Activated CD4-positive, CD25-positive, alpha-beta regulatory T cell treated with anti-CD3 and anti-CD28 coated beads, Interleukin-2, amount 50 U/mL, for 72 hours (primary cell): ENCODE measurements around the gene SLC12A6.
"Not testable (repeated sequence)": the region's sequence is repeated elsewhere in the genome, so short reads cannot be mapped to it uniquely, and the experiment has no call there.

ENCODE experiments used
- DNase-seq: peaks from one replicate; pipeline ENCODE4 v3.0.0; 2021

The SLC12A6 gene

DNA sequence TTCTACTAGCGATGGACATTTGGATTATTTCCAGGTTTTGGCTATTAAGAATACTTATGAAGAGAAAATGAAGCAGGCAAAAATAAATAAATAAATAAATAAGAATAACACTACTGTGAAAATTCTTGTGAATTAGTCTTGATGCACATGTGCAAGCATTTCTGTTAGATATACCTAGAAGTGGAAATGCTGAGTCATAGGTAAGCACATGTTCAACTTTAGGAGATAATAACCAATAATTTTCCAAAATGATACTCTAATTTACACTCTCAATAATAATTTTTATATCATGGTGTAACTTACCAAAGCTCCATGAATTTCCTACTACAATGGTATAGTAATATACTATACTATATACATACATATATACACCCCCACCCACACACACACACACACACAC, 89.4 kb downstream of the SLC12A6 start:
- no peak for DNase-seq

DNA sequence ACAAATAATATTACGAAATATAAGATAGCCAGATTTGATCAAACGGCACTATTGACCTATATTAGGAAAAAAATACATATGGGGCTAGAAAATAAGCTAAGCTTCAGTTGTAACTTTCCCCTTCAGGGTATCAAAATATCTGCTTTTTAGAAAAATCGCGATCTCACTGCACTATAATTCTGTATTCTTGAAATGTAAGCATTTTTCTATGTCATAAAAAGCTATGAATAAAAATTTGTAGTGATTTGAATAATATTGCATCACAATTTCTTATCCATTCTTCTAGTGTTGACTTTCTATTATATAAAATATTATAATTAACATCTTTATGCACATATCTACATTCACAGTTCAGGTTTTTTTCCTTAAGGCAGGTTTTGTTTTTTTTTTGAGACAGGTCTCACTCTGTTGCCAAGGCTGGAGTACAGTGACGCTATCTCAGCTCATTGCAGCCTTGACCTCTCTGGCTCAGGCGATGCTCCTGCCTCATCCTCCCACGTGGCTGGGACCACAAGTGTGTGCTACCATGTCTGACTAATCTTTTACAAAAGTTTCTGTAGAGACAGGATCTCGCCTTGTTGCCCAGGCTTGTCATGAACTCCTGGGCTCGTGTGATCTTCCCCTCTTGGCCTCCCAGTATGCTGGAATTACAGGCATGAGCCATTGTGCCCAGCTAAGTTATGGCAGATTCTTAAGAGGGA, 91.2 kb downstream of the SLC12A6 start:
- DNase-seq, result no peak

GRCh38 chr15:34243226-34243625, 94.4 kb downstream of the SLC12A6 start:
- DNase-seq, result no peak

- DNase-seq, result no peak
These were observed 95.3 kb downstream of the SLC12A6 start for GRCh38 chr15:34242331-34242710.

GRCh38 chr15:34241376-34242330, 95.9 kb downstream of the SLC12A6 start:
- no peak for DNase-seq

GRCh38 chr15:34240537-34240936, 97.0 kb downstream of the SLC12A6 start:
- no peak for DNase-seq

GRCh38 chr15:34239151-34239808, 98.3 kb downstream of the SLC12A6 start:
- no peak for DNase-seq

GRCh38 chr15:34233614-34234013, 104.0 kb downstream of the SLC12A6 start:
- no peak for DNase-seq

GRCh38 chr15:34223904-34224596, 113.5 kb downstream of the SLC12A6 start:
- no peak for DNase-seq

DNA sequence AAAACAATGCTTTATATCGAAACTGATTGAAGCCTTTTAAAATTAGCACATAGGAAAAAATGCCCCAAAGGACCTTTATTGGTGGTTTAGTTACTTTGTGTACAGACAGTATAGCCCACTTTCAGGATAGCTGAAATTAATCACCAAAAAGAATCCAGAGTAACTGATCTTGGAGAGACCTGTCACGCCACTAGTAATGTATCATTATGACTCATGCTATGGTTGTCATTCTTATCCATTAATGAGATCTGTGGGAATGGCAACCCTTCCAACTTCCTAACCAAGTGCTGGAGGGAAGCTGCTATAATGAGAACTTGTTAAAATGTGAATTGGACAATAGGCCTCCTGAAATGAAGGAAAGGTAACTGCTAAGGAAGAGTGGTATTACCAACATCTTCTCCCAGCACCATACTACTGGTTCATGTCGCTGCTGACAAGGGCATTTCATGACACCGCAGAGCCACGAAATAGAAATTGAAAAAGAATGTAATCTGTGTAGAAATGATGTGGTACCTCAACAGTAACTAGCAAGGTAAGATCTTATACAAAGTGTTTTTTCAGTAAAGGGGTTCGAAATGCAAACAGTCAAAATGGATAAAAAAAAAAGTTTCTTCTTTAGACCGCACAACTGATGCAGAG, 119.9 kb downstream of the SLC12A6 start:
- DNase-seq, result no peak

DNA sequence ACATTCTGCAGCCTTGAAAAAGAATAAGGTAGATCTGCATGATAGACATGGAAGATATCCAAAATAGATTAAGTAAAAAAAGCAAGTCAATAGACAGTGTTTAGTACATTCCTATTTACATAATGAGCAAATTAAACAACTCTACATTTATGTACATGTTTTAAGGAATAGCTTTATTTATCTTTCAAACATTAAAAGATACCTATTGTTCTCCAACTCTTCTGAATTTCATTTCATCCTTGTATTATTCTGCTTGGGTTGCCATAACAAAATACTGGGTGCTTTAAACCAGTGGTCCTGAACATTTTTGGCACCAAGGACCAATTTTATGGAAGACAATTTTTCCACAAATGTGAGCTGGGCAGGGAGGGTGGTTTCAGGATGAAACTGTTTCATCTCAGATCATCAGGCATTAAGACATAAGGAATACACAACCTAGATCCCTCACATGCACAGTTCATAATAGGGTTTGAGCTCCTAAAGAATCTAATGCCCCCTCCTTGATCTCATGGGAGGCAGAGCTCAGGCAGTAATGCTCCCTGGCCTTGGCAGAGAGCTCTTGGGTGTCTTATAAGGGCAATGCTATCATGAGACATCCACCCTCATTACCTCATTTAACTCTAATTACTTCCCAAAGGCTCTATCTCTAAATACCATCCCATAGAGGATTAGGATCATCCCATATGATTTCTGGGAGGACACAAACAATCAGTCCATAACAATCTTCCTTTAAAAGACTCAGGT, 120.9 kb downstream of the SLC12A6 start:
- DNase-seq, result no peak

- DNase-seq, result no peak
These were observed 123.4 kb downstream of the SLC12A6 start for GRCh38 chr15:34214135-34214534.

- no peak for DNase-seq
These were observed 123.9 kb downstream of the SLC12A6 start for GRCh38 chr15:34213690-34214089.

DNA sequence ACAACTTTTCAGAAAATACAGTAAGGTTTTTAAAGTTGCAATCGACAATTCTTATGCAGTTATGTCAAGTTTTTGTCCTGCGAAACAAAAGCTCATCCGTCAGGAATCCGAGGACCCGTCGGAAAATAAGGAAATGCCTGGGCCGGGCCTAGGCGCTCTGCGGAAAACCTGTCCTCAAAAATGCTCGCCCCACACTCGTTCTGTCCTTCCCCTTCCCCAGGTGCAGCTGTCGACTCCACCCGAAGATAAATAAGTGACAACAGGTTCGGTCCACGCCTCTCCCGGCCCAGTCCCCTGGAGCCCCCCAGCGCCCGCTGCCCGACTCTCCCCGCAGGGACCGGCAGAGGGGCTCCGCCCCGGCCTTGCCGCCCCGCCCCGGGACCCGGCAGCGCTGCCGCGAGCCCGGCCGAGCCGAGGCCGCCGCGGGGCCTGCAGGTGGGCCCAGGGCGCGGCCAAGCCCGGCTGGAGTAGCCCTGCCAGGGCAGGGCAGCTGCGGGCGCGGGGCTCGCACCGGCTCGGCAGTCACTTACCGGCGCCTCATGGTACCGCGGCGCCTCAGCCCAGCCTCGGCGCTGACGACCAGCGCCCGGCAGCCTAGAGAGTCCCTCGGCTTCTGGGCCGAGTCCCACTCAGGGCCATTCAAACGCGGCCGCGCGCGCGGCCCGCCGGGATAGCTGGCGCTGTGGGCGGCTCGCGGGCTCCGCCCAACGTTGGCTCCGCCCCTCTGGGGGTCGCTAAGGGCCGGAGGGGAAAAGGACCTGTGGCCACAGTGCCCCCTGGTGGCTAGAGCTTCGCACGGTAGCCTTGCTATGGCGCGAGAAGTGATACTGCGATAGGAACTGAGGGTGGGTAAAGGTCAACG, 127.9 kb downstream of the SLC12A6 start, which contains the start of gene KATNBL1:
Gene KATNBL1 (minus strand): TSS at position 676 of the 862 bp plus-strand sequence. CDS start 46,420 bp downstream, outside the sequence.
- DNase-seq, result peak; percentile 99

DNA sequence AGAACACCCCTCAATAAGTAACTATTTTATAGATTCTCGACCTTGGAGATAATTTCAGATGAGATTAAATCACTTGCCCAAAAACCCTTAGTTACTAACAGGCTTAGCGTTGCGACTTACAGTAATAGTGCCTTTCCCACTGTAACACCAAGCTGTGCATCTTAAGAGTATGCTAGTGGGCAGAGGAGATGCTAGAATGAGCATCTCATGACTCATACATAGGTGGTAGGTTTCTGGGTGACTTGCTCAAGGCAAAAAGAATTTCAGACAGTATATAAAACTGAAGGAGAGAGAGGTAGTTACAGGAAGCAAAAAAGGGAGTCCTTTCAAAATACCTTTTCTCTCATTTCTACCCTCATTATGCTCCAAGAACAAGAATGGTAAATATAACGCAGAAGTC, 131.6 kb downstream of the SLC12A6 start:
- no peak for DNase-seq

GRCh38 chr15:34203936-34204335, 133.6 kb downstream of the SLC12A6 start:
- DNase-seq, result no peak

DNA sequence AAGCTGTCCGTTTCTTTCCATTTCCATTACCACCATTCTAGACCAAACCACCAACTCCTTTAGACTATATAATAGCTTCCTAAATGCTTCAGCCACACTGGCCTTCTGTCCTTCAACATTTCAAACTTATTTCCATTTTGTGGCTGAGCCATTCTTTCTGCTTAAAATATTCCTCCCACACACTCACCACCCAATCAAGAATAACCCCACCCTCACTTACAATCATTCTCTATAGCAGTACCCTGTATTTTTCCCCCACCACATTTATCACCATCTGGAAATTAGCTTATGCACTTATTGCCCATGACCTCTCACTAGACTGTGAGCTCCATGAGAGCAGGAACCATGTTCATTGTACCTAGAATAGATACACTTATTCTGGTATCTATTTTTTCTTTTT, 134.3 kb downstream of the SLC12A6 start:
- no peak for DNase-seq

DNA sequence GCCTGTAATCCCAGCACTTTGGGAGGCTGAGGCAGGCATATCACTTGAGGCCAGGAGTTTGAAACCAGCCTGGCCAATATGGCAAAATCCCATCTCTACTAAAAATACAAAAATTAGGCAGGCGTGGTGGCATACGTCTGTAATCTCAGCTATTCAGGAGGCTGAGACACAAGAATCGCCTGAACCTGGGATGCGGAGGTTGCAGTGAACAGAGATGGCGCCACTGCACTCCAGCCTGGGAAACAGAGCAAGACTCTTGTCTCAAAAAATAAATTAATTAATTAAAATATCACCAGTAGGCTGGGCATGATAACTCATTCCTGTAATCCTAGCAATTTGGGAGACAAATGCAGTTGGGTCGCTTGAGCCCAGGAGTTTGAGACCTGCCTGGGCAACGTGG, 144.3 kb downstream of the SLC12A6 start:
- not testable (repeated sequence) for DNase-seq

DNA sequence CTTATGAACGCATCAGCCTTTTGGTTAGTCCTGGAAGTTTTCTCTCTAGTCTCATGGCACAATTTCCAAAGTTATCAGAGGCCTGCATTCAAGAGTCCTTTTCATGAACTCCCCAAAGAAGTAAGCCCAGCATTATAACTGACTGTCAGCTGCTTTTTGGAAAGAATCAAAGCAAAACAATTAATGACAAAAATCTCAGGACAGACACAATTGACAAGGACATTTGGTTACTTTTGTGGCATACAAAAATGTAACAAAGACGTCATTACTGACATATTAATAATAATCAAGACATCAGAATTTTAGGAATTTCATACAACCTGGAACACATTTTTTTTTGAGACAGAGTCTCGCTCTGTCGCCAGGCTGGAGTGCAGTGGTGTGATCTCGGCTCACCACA, 148.9 kb downstream of the SLC12A6 start:
- no peak for DNase-seq

DNA sequence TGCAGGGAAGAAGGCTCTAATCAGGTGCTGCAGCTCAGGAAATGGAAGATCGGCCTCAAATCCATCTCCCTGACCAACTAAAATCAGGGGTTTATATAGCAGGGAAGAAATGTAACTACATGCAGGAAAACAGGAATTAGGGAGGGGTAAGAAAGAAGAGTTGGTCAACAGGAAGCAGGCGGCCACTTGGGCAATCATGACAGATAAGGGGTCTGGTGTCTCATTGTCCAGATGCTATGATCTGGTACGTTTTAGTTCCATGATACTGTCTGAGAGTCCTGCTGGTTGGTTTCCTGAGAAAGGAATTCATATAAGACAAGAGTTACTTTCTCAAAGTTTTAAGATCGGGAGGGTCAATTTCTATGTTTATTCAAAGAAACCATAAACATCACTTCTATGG, 151.9 kb downstream of the SLC12A6 start:
- DNase-seq, result no peak

GRCh38 chr15:34182942-34183341, 154.6 kb downstream of the SLC12A6 start:
- no peak for DNase-seq
